Activated T-cell treated with anti-CD3 and anti-CD28 coated beads for 4 hours (primary cell): ENCODE results near the gene CDC42.

ENCODE experiments used
- DNase-seq: peaks from one replicate; pipeline ENCODE4 v3.0.0-alpha.2; 2020

CDC42 gene

GRCh38 chr1:22132517-22133235, 80.2 kb downstream of the CDC42 start:
- DNase-seq: no peak

- no peak for DNase-seq
Measured at GRCh38 chr1:22133247-22133930, 80.9 kb downstream of the CDC42 start.

GRCh38 chr1:22133931-22134324, 81.4 kb downstream of the CDC42 start:
- DNase-seq: no peak

GRCh38 chr1:22137004-22137720, 84.7 kb downstream of the CDC42 start:
- DNase-seq: no peak

GRCh38 chr1:22139066-22139594, 86.6 kb downstream of the CDC42 start:
- no peak for DNase-seq

- DNase-seq: no peak
Measured at GRCh38 chr1:22139817-22140216, 87.3 kb downstream of the CDC42 start.
